Measurements from ENCODE around the gene SLC7A5.
"Not testable (repeated sequence)": the region's sequence is repeated elsewhere in the genome, so short reads cannot be mapped to it uniquely, and the experiment has no call there.

DNA sequence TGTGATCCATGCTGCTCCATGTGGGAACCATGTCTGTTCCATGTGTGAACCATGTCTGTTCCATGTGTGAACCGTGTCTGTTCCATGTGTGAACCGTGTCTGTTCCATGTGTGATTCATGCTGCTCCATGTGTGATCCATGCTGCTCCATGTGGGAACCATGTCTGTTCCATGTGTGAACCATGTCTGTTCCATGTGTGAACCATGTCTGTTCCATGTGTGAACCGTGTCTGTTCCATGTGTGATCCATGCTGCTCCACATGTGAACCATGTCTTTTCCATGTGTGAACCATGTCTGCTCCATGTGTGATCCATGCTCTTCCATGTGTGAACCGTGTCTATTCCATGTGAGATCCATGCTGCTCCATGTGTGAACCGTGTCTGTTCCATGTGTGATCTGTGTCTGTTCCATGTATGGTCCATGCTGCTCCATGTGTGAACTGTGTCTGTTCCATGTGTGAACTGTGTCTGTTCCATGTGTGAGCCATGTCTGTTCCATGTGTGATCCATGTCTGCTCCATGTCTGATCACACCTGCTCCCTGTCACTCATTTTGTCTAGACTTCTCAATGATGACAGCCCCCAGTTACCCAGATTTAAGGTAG, 10.2 kb upstream of the SLC7A5 start:
- TF ChIP-seq, protein P1, sequence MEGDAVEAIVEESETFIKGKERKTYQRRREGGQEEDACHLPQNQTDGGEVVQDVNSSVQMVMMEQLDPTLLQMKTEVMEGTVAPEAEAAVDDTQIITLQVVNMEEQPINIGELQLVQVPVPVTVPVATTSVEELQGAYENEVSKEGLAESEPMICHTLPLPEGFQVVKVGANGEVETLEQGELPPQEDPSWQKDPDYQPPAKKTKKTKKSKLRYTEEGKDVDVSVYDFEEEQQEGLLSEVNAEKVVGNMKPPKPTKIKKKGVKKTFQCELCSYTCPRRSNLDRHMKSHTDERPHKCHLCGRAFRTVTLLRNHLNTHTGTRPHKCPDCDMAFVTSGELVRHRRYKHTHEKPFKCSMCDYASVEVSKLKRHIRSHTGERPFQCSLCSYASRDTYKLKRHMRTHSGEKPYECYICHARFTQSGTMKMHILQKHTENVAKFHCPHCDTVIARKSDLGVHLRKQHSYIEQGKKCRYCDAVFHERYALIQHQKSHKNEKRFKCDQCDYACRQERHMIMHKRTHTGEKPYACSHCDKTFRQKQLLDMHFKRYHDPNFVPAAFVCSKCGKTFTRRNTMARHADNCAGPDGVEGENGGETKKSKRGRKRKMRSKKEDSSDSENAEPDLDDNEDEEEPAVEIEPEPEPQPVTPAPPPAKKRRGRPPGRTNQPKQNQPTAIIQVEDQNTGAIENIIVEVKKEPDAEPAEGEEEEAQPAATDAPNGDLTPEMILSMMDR (conservative IDR thresholded peaks at IDR 0.05; ENCODE audit: low read length): not testable (repeated sequence)
- not testable (repeated sequence) for TF ChIP-seq EZH2phosphoT487 (IDR thresholded peaks at IDR 0.05; ENCODE audit: borderline replicate concordance)

All from Loucy (cell line).